Natural killer cell (primary cell): ENCODE results near the gene GTF3A. TPM values are rescaled to one million over a fixed set of nuclear protein-coding genes. Genes with fewer than 3 reads are reported as not detected.

Source experiments
- ATAC-seq, 3 donors: fragments of 150-1000 bp in 2 of 3; fragments of 200-7000 bp in 1 of 3; cut with Tn5 transposase; 1 replicate in 1 of 3; 2 replicates in 2 of 3; pipeline ENCODE4 v1.10.0; 2021; ENCODE audit warnings: mild to moderate bottlenecking in 2 of 3, moderate library complexity in 2 of 3
- DNase-seq, 2 donors: peaks; one replicate each; pipeline versions ENCODE4 v3.0.0 to v3.0.0-alpha.2; 2013 to 2021; ENCODE audit warnings: mixed read lengths in 1 of 2
- H3K27ac ChIP-seq: one replicate; pipeline ENCODE4 v1.5.1; 2013; ENCODE audit warnings: mild to moderate bottlenecking, low read length
- H3K27me3 ChIP-seq: one replicate; pipeline ENCODE4 v1.6.1; 2013; ENCODE audit warnings: low read length; ENCODE audit not compliant: control insufficient read depth, insufficient read depth
- H3K36me3 ChIP-seq: one replicate; pipeline ENCODE4 v1.6.1; 2013; ENCODE audit warnings: low read length; ENCODE audit not compliant: control insufficient read depth, insufficient read depth
- H3K4me1 ChIP-seq: one replicate; pipeline ENCODE4 v1.6.1; 2013; ENCODE audit warnings: low read length; ENCODE audit not compliant: control insufficient read depth, insufficient read depth
- H3K4me3 ChIP-seq: one replicate; pipeline ENCODE4 v1.5.1; 2013; ENCODE audit warnings: low read length
- H3K9me3 ChIP-seq: one replicate; pipeline ENCODE4 v1.6.1; 2013; ENCODE audit warnings: low read length; ENCODE audit not compliant: control insufficient read depth, insufficient read depth
- H3K27ac Mint-ChIP-seq, 2 donors: one replicate each; pipeline ENCODE4 v1.8.0; 2022; ENCODE audit warnings: mild to moderate bottlenecking in 2 of 2, mixed read lengths in 2 of 2, moderate library complexity in 1 of 2
- H3K27me3 Mint-ChIP-seq, 2 donors: one replicate each; pipeline ENCODE4 v1.8.0; 2022; ENCODE audit warnings: low read depth in 2 of 2, mixed read lengths in 2 of 2
- H3K36me3 Mint-ChIP-seq: one replicate; pipeline ENCODE4 v1.8.0; 2022; ENCODE audit warnings: mixed read lengths
- H3K4me1 Mint-ChIP-seq, 2 donors: one replicate each; pipeline ENCODE4 v1.8.0; 2022; ENCODE audit warnings: mixed read lengths in 2 of 2
- H3K4me3 Mint-ChIP-seq: one replicate; pipeline ENCODE4 v1.8.0; 2022; ENCODE audit warnings: mild to moderate bottlenecking, moderate library complexity, mixed read lengths
- H3K9me3 Mint-ChIP-seq, 2 donors: one replicate each; pipeline ENCODE4 v1.8.0; 2022; ENCODE audit warnings: mixed read lengths in 2 of 2
- CTCF ChIP-seq: fragments of 200-600 bp; IDR thresholded peaks from one replicate; pipeline ENCODE4 v1.8.0; 2022; ENCODE audit warnings: antibody characterized with exemption
- WGBS: methylation state at CpG from one replicate; pipeline ENCODE4 v1.1.7; 2013; ENCODE audit warnings: missing lambda C conversion rate; ENCODE audit not compliant: insufficient coverage; 5-methylcytosine and 5-hydroxymethylcytosine counted together
- intact Hi-C: fragments of 100-400 bp; cut with micrococcal nuclease; formaldehyde crosslinking; loops from one replicate; pipeline ENCODE4 v1.14.2; 2022
- total RNA-seq, 4 donors: library from RNA; stranded (reverse); fragments of 120-200 nt in 1 of 4; gene quantifications; one replicate each; pipeline versions ENCODE4 v1.2.3 to v1.2.4, GENCODE V29; 2013 to 2022

The GTF3A gene
- total RNA-seq, 3 donors from 2014 or later (not counting 1 experiment from before 2014, with no cell fraction given) = 129 to 132 (median 130) TPM

DNA sequence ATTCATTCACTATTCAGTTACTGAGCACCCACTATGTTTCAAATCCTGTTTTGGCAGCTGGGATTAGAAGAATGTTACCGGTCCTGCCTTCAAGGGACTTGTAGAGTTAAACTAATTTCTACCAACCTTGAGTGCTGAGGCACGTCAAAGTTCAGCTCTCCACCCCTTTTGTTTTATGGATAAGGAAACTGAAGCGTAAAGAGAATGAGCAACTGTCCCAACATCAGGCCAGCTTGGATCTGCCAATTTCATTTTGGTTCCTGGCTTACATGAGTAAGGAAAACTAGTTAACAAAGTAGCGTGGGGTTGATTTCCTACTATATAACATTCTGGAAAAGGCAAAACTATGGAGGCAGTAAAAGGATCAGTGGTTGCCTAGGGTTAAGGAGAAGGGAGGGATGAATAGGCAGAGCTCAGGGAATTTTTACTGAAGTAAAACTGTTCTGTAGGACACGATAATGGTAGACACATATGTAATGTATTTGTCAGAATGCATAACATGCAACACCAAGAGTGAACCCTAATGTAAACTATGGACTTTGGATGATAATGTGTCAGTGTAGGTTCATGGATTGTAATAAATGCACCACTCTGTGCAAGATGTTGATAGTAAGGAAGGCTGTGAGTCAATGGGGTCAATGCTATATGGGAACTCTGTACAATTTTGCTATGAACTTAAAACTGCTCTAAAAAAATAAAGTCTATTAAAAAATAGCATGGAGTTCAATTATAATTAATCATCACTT lies 45.8 kb downstream of the GTF3A start:
- no peak overlapping the region for H3K4me3 Mint-ChIP-seq
- Histone ChIP-seq H3K36me3 (no peaks in the 10 kb centered on the region), H3K4me3 (no peak overlapping the region), H3K27ac (no peak overlapping the region), H3K9me3 (no peaks in the 10 kb centered on the region), H3K27me3 (no peaks in the 10 kb centered on the region), H3K4me1 (peaks cover 20% of the 10 kb centered on the region)
- H3K27me3 Mint-ChIP-seq = no peaks in the 10 kb centered on the region
- 93% methylated on average over 4 of the region's 5 CpGs for WGBS
- DNase-seq = no peak
- H3K9me3 Mint-ChIP-seq = no peaks in the 10 kb centered on the region
- no peak for ATAC-seq
- no peak overlapping the region for H3K27ac Mint-ChIP-seq
- H3K4me1 Mint-ChIP-seq = peaks cover 12 to 18% of the 10 kb centered on the region in 2 donors
- intact Hi-C loops = no loop called here
- TF ChIP-seq CTCF = no peak
- H3K36me3 Mint-ChIP-seq = no peaks in the 10 kb centered on the region

GRCh38 chr13:27472441-27472840 lies 48.0 kb downstream of the GTF3A start:
- H3K27ac Mint-ChIP-seq = no peak overlapping the region
- intact Hi-C loops = no loop called here
- H3K4me3 Mint-ChIP-seq = no peak overlapping the region
- DNase-seq (no peak), ATAC-seq (peak in 1 of 3 donors; percentile 12)
- H3K27me3 Mint-ChIP-seq = peaks cover 0 to under 1% of the 10 kb centered on the region in 2 donors
- H3K4me1 Mint-ChIP-seq = peaks cover 12 to 18% of the 10 kb centered on the region in 2 donors
- no peaks in the 10 kb centered on the region for H3K9me3 Mint-ChIP-seq
- no peaks in the 10 kb centered on the region for H3K9me3 ChIP-seq
- H3K36me3 Mint-ChIP-seq = no peaks in the 10 kb centered on the region
- H3K27me3 ChIP-seq = no peaks in the 10 kb centered on the region
- no peaks in the 10 kb centered on the region for H3K36me3 ChIP-seq
- H3K27ac ChIP-seq = no peak overlapping the region
- peaks cover 20% of the 10 kb centered on the region for H3K4me1 ChIP-seq
- TF ChIP-seq CTCF = no peak
- 92% methylated on average over 2 of the region's 2 CpGs for WGBS
- no peak overlapping the region for H3K4me3 ChIP-seq

DNA sequence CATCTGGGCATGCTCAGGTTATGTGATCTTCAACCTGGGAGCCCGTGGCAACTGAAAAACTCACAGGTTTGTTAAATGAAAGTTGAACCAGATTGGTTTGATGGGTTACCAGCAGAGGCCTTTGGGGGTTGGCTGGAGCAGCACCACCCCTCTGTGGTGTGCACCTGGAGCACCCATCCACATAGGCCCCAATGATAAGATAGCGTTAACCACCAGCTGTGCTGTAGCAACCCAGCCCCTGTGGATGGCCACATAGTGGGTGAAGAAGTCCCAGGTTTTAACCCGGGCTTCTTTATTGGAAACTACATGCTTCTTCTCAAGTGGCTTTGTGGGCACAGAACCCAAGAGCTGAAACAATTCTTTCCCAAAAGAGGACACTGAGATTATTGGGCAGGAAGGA lies 48.5 kb downstream of the GTF3A start:
- WGBS = 14% methylated on average over 3 of the region's 3 CpGs
- Mint-ChIP-seq H3K27ac (peak overlapping the region; percentile 26 to 45), H3K9me3 (no peaks in the 10 kb centered on the region), H3K27me3 (peaks cover 0 to 6% of the 10 kb centered on the region in 2 donors), H3K4me3 (no peak overlapping the region), H3K4me1 (peaks cover 12 to 18% of the 10 kb centered on the region in 2 donors), H3K36me3 (no peaks in the 10 kb centered on the region)
- Histone ChIP-seq H3K27ac (no peak overlapping the region), H3K27me3 (no peaks in the 10 kb centered on the region), H3K4me3 (no peak overlapping the region), H3K4me1 (peaks cover 20% of the 10 kb centered on the region), H3K9me3 (no peaks in the 10 kb centered on the region), H3K36me3 (no peaks in the 10 kb centered on the region)
- DNase-seq (peak in 1 of 2 donors; percentile 36), ATAC-seq (peak; percentile 66 to 94 (median 66))
- intact Hi-C loops = no loop called here
- no peak for TF ChIP-seq CTCF
